HL-60/S4 treated with phorbol 12-myristate 13-acetate at 8.2 ng/mL for 4 days and 3 days (cell line): ENCODE results near the gene KISS1.

ENCODE experiments used
- in situ Hi-C: fragments of 300-500 bp; cut with MboI; formaldehyde crosslinking; loops from 2 replicates; pipeline ENCODE4 v1.15.0; 2022; ENCODE audit warnings: low sequenced_read_pairs

The KISS1 gene

DNA sequence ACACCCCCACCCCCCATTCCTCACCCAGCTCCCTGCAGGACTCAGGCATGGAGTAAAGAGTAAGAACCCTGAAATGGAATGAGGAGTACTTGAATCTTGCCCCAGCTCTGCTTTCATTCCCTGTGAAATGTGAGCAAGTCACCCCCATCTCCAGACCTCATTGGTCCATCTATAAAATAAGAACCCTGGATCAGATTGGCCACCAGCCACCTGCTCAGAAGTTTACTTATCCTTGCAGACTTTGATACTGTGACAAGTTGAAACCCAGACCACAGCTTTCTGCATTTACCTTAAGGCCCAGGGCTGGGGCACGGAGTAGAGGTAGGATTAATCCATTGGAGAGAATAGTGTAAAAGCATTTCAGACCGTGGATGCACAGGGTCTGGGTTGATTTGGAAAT is 2.2 kb downstream of the KISS1 start:
- in situ Hi-C loops, result no loop called here

DNA sequence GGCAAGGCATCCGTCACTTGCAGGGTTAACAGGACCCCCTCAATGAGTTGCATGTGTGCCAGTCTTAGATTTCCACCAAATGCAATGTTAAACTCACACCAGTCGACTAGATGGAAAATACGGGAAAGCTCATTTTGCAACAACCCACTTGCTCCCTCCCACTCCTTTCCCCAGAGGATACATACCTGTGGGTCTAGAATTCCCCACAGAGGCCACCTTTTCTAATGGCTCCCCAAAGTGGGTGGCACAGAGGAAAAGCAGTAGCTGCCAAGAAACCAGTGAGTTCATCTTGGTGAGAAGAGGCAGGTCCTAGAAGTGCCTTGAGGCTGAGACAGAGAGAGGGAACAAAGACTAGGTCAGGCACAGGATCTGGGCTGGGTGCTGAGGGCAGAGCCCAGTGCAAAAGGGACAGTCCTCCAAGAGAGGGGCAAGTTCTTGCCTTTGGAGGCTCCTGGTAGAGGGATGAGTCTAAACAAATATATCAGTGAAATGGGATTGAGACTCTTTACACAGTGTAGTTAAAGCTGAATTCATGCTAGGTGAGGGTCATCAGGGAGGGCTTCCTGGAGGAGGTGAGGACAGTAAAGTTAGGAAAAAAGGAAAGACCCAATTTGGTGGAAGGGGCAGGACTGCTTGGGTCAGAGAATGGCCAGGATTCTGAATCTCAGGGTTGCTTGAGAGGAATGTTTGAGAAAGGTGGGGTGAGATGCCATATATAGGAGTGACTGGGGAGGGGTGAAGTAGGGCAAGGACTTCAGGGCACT is 3.5 kb downstream of the KISS1 start:
- in situ Hi-C loops, result no loop called here

DNA sequence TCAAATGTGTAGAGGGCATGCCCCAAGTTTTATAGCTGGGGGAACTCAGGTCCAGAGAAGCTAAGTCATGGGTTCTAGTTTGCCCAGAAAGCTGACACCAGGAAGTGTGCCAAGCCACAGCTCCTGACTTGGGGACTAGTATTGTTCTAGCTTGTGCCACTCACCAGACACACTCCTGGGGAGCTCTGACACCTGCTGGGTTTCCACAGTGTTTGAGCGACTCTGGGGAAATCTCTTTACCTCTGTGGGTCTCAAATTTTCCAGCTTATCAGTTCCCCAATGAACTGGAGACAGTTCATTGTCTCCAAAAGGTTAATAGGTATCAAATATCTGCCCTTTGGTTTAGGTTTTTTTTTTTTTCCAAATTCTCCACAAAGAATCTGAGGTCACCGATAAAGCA is 4.2 kb downstream of the KISS1 start:
- in situ Hi-C loops, result no loop called here

DNA sequence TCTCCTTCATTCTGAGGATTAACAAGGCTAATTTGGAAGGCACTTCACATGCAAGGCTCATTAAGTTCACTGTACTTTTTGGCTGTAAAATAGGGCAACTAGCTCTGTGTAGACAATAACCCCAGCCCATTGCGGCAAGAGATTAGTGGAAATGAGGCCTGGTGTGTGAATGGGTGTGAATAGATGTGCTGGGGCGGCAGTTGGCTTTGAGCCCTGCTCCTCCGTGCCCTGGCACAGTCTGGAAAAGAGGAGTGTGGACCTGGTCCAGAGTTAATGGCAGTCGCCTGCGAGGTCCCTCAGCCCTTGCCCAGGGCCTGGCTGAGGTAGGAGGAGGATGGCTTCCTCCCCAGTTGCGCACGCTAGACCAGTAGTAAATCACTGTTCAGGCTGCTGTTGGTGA is 4.8 kb downstream of the KISS1 start:
- in situ Hi-C loops, result no loop called here

DNA sequence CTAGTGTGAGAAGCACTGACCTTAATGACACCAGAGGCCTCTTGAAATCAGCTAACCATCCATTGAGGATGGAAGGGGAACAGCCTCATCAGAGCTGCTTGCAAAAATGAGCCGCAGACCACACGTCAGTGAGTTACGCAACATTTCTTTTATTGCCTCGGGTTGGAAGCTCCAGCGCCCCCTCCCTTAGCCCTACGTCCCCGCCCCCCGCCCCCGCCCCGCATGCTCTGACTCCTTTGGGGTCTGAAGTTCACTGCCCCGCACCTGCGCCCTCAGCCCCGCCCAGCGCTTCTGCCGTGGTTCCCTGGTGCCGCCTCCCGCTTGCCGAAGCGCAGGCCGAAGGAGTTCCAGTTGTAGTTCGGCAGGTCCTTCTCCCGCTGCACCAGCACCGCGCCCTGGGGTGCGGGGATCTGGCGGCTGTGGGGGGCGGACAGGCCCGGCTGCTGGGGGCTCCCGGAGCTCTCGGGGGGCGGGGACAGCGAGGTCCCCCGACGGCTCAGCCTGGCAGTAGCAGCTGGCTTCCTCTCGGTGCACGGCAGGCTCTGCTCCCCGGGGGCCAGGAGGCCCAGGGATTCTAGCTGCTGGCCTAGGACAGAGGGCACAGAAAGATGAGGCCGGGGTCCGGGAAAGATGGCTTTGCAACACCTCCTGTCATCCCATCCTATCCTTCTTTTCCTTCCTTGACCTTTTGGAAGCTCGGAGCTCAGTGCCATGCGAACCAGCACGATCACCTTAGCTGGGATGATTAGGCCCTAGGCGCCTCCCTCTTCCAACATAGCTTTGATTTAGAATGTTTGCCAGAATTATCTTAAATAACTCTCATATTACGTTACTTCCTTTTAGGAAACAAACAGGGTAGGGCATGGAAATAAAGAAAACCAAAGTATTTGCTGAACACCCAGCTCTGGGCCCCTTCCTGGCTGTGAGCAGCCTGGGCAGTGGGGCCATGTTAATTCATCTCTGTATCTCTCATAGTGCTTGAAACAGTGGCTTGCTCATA is 5.8 kb downstream of the KISS1 start:
- in situ Hi-C loops, result no loop called here

DNA sequence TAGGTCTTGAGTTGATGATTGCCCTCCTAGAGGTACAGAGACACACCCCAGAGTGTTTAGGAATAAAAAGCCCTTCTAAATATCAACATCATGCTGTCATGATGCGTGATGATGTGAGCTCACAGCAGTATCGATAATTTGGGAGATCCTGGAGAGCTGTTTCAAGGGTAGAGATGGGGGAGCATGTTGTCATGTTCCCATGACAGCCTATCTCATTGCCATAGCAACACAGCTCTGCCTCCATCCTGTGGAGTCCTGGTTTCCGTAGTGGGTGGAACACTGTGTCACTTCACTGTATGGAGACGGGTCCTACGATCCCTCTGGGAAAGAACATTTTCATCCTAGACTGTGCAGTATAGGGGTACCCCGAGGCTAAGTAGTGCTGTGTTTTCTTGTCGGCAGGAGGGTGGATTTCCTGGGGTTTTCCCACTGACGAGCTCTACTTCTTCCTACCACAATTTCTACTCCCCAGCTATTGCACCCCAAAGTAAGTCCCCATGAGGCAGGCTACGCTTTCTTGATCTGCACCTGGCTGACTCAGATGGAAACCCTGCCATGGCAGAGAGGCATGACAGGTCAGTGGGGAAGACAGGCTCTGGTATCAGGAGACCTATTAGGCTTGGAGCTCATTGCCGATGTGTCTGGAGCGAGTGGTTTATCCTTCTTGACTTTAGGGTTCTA is 7.2 kb downstream of the KISS1 start:
- in situ Hi-C loops, result no loop called here

DNA sequence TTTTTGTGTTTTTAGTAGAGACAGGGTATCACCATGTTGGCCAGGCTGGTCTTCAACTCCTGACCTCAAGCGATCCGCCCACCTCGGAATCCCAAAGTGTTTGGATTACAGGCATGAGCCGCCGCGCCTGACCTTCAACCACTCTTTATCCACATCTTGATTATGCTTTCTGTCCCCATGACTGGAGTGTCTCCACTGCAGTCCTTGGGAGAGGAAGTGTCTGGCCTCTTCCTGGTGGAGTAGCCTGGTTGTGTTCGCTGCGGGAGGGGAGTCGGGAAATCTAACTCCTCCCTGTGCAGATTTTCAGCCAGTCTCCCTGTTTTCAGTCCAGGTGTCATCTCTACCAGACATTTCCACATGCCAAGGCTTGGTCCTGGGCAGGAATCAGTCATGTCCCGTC is 9.7 kb downstream of the KISS1 start:
- in situ Hi-C loops, result no loop called here

DNA sequence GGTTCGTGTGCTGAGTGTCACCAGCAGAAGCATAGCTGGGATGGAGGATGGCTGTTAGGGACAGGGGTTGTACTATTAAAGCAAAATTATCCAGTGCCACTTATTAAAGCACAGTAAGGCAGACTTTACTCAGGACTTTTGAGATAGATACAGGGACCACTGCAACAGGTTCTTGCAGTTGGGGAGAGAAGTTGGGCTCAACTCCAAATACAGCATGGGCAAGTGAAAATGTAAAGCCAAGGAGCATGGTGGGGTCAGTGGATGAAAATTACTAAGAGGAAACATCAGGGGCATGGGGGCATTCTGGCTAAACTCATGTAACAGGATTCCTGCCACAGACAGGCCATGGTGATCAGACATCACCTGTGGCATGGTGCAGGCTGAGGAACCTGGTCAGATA is 15.2 kb downstream of the KISS1 start:
- in situ Hi-C loops, result no loop called here

DNA sequence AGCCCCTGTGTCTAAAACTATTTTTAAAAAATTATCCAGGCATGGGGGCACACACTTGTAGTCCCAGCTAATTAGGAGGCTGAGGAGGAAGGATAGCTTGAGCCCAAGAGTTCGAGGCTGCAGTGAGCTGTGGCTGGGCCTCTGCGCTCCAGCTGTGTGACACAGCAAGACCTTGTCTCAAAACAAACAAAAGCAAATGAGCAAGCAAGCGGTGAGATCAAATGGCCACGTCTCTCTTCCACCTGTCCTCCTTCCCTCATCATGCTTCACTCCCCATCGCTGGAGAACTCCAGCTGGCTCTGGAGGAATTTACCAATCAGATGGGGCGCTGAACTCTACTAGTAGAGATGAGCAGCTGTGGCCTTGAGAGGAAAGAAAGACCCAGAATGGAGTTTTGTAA is 16.2 kb downstream of the KISS1 start:
- in situ Hi-C loops, result no loop called here

DNA sequence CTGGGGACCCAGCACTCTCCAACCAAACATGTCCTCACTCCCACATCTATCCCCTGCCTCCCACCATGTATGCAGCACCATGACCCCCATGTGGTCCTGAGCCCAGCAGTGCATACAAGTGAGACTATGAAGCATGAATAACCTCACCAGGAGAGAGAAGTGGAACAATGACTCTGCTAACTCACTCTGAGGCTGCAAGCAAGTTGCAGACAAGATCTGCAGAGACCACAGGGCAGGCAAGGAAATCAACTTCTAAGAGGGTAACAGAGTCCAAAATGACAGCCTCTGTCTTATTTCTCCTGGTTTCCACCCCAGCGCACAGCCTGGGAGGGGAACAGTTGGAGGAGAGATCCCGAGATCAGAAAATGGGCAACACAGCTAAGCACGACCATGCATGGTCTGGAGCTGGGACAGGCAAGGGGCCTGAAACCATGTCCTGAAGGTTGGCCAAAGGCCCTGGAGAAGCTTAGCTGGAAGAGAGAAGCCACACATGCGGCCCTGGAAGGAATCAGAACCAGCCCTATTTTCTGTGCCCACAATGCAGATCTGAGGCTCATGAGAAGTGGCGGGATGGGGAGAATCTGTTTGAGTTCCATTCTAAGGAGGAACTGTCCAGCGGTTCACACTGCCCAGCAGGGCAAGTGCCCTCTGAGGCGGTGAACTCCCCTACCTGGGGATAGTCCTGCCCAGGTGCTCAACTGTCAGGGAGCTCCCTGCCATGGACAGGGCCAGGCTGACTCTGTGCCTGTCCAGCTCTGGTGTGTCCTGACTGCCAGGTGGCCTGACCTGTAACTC is 17.6 kb downstream of the KISS1 start:
- in situ Hi-C loops, result no loop called here

DNA sequence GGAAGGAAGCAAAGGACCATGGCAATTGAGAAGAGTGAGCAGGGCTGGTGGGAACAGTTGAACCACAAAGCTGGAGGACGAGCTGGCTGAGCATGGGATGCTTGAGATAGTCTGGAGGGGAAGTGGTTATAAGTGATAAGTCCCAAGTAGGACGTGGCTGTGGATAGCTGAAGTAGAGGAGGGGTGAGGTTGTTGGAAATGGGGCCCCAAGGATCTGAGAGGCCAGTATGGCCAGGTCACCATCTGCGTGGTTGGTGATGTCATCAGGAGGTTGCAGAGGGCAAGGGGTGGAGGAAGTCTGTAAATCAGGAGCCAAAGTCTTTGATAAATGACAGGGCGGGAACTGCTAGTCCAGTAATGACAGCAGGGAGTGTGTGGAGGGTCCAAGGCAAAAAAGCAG is 19.2 kb downstream of the KISS1 start:
- in situ Hi-C loops, result no loop called here

DNA sequence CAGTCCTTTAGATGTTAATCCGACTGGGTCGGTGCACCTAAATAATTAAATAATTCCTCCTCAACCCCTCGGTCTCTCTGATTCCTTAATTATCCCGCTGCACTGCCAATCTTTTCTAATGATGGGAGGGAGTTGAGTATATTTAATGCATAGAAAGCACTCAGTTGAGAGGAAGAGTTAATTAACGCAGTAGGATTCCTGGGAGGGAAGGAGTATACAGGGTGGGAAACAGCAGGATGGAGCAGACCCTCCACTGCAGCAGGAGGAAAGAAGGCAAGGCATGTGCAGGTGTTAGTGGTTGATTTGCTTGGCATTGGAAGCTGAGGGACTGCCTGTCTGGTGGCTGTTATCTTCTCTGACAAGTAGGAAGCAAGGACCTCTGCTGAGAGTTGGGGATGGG is 20.2 kb downstream of the KISS1 start:
- in situ Hi-C loops, result no loop called here

DNA sequence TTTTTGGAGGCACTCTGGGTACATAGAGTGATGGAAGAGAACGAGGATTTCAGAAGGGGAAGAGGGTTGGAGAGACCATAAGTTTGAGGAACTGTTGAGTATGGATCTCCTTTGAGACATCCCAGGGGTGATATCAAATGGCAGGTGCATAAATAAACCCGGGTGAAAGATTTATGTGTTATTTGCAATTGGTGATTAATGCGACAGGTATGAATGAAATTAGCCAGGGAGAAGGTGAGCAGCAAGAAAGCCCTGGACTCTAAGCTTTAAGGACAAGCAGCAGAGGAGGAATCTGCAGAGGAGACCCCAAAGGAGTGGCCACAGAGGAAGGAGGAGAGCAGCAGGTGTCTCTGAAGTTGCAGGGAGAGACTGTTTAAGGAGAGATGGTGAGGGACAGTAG is 21.3 kb downstream of the KISS1 start:
- in situ Hi-C loops, result loop anchor here (25.0 kb wide), 1 partner anchor 187 kb away; the partner anchor contains the start of gene PLEKHA6

DNA sequence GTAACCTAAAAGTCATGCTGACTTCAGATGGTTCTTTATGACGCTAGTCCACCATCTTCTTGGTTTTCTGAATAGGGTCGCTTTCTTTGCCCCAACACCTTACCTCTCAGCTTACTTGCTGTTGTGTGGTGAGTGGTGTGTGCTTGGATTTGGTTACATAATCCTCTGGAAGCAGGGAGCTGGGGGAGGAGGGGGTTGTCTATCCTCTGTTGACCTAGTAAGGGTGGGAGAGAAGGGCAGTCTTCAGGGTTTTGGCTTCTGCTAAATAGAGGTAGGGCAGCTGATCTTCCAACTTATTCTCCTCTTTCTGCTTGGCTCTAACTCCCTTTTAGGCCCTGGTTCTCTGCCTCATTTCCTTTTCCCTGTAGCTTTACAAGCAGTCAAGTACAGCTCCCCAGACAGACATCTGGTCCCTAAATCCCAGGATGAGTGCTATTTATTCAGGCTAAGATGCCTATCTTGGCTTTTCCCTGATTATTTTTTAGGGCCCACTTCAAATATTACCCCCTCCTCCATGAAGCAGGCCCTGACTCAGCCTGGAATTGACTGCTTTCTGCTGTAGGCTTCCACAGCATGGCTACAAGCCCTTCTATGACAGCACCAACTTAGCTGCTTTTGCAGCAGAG is 23.8 kb downstream of the KISS1 start:
- in situ Hi-C loops, result loop anchor here (25.0 kb wide), 1 partner anchor 190 kb away; the partner anchor contains the start of gene PLEKHA6

DNA sequence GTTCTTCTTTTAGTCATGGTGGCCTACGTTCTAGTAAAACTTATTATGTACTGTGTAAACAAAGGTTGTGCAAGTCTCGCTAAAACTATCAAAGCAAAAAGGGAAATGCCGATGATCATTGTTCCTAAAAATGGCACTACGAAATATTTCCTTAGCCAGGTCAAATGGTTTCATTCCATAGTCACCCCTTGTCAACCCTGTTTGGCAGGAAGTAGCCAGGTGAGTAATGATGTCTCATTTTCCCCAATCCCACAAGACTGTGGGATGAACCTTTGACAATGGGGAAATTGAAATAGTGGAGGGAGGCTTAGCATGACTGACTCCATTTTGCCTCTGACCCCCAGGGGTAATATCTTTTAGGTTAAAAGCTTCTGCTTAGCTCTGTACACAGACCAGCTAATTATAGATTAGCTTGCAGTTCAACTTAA is 24.5 kb downstream of the KISS1 start:
- in situ Hi-C loops, result loop anchor here (25.0 kb wide), 1 partner anchor 191 kb away; the partner anchor contains the start of gene PLEKHA6

DNA sequence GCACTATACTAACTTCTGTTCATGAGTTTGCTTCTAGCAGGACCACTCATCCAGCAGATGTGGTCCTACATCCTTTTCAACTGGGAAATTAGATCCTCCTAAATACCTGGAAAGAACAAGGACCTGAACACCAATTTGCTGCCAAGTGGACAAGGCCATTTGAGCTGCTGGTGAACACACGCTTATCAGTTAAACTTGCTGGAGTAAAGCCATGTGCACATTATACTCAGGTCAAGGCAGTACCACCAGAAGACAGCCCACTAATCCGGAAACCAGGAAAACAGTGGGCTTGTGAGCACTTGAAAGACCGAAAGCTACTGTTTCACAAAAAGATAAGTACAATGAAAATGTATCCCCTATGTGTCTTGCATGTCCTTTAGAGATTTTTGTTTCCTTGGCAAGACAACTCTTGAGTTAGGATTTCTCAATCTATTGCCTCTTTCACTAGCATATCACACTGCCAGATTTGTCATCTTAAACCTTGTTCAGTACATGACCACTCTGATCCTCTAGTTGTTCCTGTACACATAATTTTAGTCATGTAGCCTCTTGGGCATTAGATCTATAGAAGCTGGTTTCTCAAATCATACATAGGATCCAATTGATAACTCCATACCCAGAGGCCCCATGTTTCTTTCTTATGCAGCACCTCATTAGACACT is 25.7 kb downstream of the KISS1 start:
- in situ Hi-C loops, result loop anchor here (25.0 kb wide), 1 partner anchor 192 kb away; the partner anchor contains the start of gene PLEKHA6

DNA sequence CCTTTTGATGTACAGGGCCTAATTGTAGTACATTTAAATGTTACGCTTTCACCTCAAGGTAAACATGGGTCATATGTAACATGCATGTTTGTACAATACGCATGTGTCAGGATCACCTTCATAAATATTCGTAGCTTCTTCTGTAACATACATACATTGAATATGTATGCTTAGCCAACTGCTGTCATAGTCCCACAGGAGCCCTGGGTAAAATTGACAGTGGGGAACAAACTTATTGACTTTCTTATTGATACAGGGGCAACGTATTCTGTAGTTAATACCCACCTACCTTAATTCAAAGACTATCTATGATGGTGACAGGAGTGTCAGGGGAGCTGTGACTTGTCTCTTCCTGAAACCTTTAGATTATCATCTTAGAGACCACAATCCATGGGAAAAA is 26.4 kb downstream of the KISS1 start:
- in situ Hi-C loops, result loop anchor here (25.0 kb wide), 1 partner anchor 192 kb away; the partner anchor contains the start of gene PLEKHA6

DNA sequence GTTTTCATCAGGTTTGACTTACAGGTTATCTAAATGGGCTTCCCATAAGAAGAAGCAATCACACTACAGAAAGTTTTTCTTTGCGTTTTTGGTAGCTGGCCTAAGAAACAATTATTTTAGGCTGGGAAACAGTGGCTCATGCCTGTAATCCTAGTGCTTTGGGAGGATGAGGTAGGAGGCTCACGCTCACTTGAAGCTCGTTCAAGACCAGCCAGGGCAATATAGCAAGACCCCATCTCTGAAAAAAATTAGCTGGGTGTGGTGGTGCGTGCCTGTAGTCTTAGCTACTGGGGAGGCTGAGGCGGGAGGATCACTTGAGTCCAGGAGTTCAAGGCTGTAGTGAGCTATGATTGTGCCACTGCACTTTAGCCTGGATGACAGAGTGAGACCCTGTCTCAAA is 28.6 kb downstream of the KISS1 start:
- in situ Hi-C loops, result loop anchor here (25.0 kb wide), 1 partner anchor 195 kb away; the partner anchor contains the start of gene PLEKHA6

DNA sequence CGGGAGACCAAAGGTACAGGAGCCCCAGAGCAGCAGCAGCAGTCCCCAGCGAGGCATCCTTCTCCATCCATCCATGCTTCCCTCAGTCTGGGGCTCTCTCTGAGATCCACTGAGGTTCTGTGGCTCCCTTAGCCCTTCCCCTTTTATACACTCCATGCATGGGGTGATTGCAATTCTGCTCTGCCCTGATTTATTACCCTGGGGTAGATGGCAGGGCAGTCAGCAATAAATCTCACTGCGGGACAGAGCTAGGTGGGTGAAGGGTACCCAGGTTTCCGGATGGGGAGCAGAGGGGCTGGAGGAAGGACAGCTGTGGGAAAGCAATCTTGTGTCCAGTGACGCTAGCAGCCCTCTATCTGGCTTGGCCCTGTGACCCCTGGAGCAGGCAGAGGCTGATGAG is 30.1 kb downstream of the KISS1 start, which contains the start of gene REN:
REN (minus strand) TSS at position 119 of the 400 bp plus-strand sequence; CDS start at position 75, 44 bp downstream.
- in situ Hi-C loops, result loop anchor here (25.0 kb wide), 1 partner anchor 196 kb away; the partner anchor contains the start of gene PLEKHA6
